K562 (cell line): ENCODE results near the gene DMD. TPM values are rescaled to one million over a fixed set of nuclear protein-coding genes. Genes with fewer than 3 reads are reported as not detected.

Source experiments
- ATF1 ChIP-seq, 2 experiments: fragments of 450-650 bp in 1 of 2; IDR thresholded peaks; 2 replicates each; pipeline ENCODE4 v1.6.1; 2016; ENCODE audit warnings: missing compliant biosample characterization in 1 of 2, missing genetic modification characterization in 1 of 2
- CBX3 ChIP-seq, 2 experiments: IDR thresholded peaks; 1 replicate in 1 of 2; 2 replicates in 1 of 2; pipeline ENCODE4 v1.6.1; 2012; ENCODE audit warnings: inconsistent platforms in 2 of 2, low read length in 2 of 2, borderline replicate concordance in 1 of 2, control low read depth in 1 of 2
- DACH1 ChIP-seq: fragments of 450-650 bp; IDR thresholded peaks from 2 replicates; pipeline ENCODE4 v1.6.1; 2018; ENCODE audit not compliant: partially characterized antibody
- ELF4 ChIP-seq: fragments of 450-650 bp; formaldehyde crosslinking; IDR thresholded peaks from 2 replicates; pipeline ENCODE4 v1.4.0; 2022; ENCODE audit warnings: missing genetic modification characterization
- FOXA3 ChIP-seq, 2 experiments: fragments of 450-650 bp in 1 of 2; sonication (generic) in 1 of 2; formaldehyde crosslinking; IDR thresholded peaks in 1 of 2; conservative IDR thresholded peaks in 1 of 2; 2 replicates each; pipeline versions ENCODE4 v1.4.0 to v1.8.0; 2020 to 2022; ENCODE audit warnings: mild to moderate bottlenecking in 2 of 2, missing genetic modification reagents in 1 of 2
- FOXK2 ChIP-seq, 2 experiments: fragments of 450-650 bp; IDR thresholded peaks in 1 of 2; conservative IDR thresholded peaks in 1 of 2; 2 replicates each; pipeline ENCODE4 v1.6.1; 2016; ENCODE audit warnings: low read depth in 2 of 2, mild to moderate bottlenecking in 1 of 2
- FOXM1 ChIP-seq, 2 experiments: fragments of 450-650 bp in 1 of 2; sonication (generic) in 1 of 2; formaldehyde crosslinking in 1 of 2; IDR thresholded peaks; 2 replicates each; pipeline versions ENCODE4 v1.6.1 to v1.9.0; 2017 to 2022; ENCODE audit warnings: low read depth in 2 of 2, mild to moderate bottlenecking in 2 of 2, missing genetic modification reagents in 1 of 2, moderate library complexity in 1 of 2
- HDAC3 ChIP-seq: fragments of 450-650 bp; IDR thresholded peaks from 2 replicates; pipeline ENCODE4 v1.6.1; 2018; ENCODE audit warnings: borderline replicate concordance, mild to moderate bottlenecking, moderate library complexity; ENCODE audit not compliant: partially characterized antibody
- IFI16 ChIP-seq: fragments of 250-450 bp; sonication (Bioruptor Pico); IDR thresholded peaks from 2 replicates; pipeline ENCODE4 v2.1.2; 2022; ENCODE audit warnings: mild to moderate bottlenecking, inconsistent platforms
- KAT8 ChIP-seq: fragments of 450-650 bp; IDR thresholded peaks from 2 replicates; pipeline ENCODE4 v1.6.1; 2016; ENCODE audit warnings: low read depth, mild to moderate bottlenecking
- L3MBTL2 ChIP-seq: fragments of 450-650 bp; IDR thresholded peaks from 2 replicates; pipeline ENCODE4 v1.6.1; 2016; ENCODE audit warnings: mild to moderate bottlenecking, moderate library complexity
- MEF2A ChIP-seq: IDR thresholded peaks from 2 replicates; pipeline ENCODE4 v1.6.1; 2011; ENCODE audit warnings: low read depth, mild to moderate bottlenecking, low read length, moderate library complexity; ENCODE audit not compliant: control insufficient read depth
- PATZ1 ChIP-seq: fragments of 250-450 bp; sonication (Bioruptor Pico); IDR thresholded peaks from 2 replicates; pipeline ENCODE4 v1.5.0; 2020; ENCODE audit warnings: mild to moderate bottlenecking, borderline replicate concordance
- PHF21A ChIP-seq: fragments of 450-650 bp; IDR thresholded peaks from 2 replicates; pipeline ENCODE4 v1.6.1; 2017; ENCODE audit warnings: low read depth, borderline replicate concordance
- RHOXF2B ChIP-seq: fragments of 250-450 bp; sonication (Bioruptor Pico); conservative IDR thresholded peaks from 2 replicates; pipeline ENCODE4 v1.5.1; 2021
- SMARCA4 ChIP-seq: fragments of 450-650 bp; IDR thresholded peaks from 2 replicates; pipeline ENCODE4 v1.6.1; 2016
- SMARCE1 ChIP-seq: fragments of 450-650 bp; IDR thresholded peaks from 2 replicates; pipeline ENCODE4 v1.7.1; 2016; ENCODE audit warnings: mild to moderate bottlenecking
- SRSF9 ChIP-seq: fragments of 200-400 bp; formaldehyde crosslinking; IDR thresholded peaks from 2 replicates; pipeline ENCODE4 v1.6.1; 2017; ENCODE audit warnings: low read depth, low read length, borderline replicate concordance
- ZBTB11 ChIP-seq, 3 experiments: fragments of 200-800 bp in 1 of 3; fragments of 250-450 bp in 1 of 3; fragments of 450-650 bp in 1 of 3; sonication (Bioruptor Pico) in 1 of 3; sonication (Bioruptor generic) in 1 of 3; formaldehyde crosslinking in 1 of 3; IDR thresholded peaks; 2 replicates each; pipeline versions ENCODE4 v1.6.1 to v1.8.0; 2016 to 2022; ENCODE audit warnings: mild to moderate bottlenecking in 2 of 3, missing genetic modification characterization in 2 of 3, missing compliant biosample characterization in 1 of 3, moderate library complexity in 1 of 3
- ZC3H8 ChIP-seq: fragments of 450-650 bp; IDR thresholded peaks from 2 replicates; pipeline ENCODE4 v1.6.1; 2017
- ZNF57 ChIP-seq: fragments of 450-650 bp; formaldehyde crosslinking; IDR thresholded peaks from 2 replicates; pipeline ENCODE4 v1.4.0; 2020; ENCODE audit warnings: mild to moderate bottlenecking, moderate library complexity
- ZNF785 ChIP-seq: fragments of 250-450 bp; sonication (Bioruptor Pico); IDR thresholded peaks from 2 replicates; pipeline ENCODE4 v1.4.0; 2020; ENCODE audit warnings: mild to moderate bottlenecking
- polyA plus RNA-seq, 8 experiments: library from polyadenylated mRNA; depleted of rRNA in 4 of 8; stranded (reverse) in 5 of 8; unstranded in 3 of 8; fragments of >200 nt; fragmentation: Nextera tagmentation in 2 of 8; fragmentation: Illumina TruSeq in 1 of 8; extraction: Ambion mirVana in 2 of 8; extraction: Trizol in 1 of 8; gene quantifications; 2 replicates each; pipeline versions ENCODE4 v1.2.1 to v1.2.3, GENCODE V29; 2011 to 2014; ENCODE audit warnings: inconsistent platforms in 1 of 8, missing spikeins in 1 of 8
- total RNA-seq, 7 experiments: library from RNA; depleted of rRNA in 6 of 7; stranded (reverse); fragments of >200 nt in 6 of 7; fragmentation: Illumina TruSeq in 2 of 7; extraction: Trizol in 2 of 7; gene quantifications; 2 replicates each; pipeline versions ENCODE4 v1.2.1 to v1.2.3, GENCODE V29; 2011 to 2021; ENCODE audit warnings: low replicate concordance in 1 of 7
- TF ChIP-seq, protein P1 (sequence below): fragments of 200-800 bp; sonication (Bioruptor generic); IDR thresholded peaks from 2 replicates; pipeline ENCODE4 v1.6.1; 2017; ENCODE audit warnings: missing genetic modification characterization, missing compliant biosample characterization

The DMD gene
- total and polyA plus RNA-seq, 9 of the 15 experiments (the other 6 are each of a cell fraction or from before 2014, with no cell fraction given): 3.8 to 20.4 (median 11.4) TPM

- TF ChIP-seq FOXK2 (conservative IDR thresholded peaks at IDR 0.05 in 1 of 2, IDR thresholded peaks at IDR 0.05 in 1 of 2; ENCODE audit: low read depth in 2 of 2): 0 out of 4 replicates have a peak, but pooled peaks of 1 of the 2 experiments have one; percentile 23
- peak; percentile 15 for TF ChIP-seq DACH1
- TF ChIP-seq SRSF9: no peak
- TF ChIP-seq PATZ1 (CRISPR knock-in tag): no peak
- TF ChIP-seq ELF4 (CRISPR knock-in tag): no peak
- TF ChIP-seq ATF1 (CRISPR knock-in tag; IDR thresholded peaks at IDR 0.05): no peak
- 0 out of 2 replicates have a peak, but pooled peaks have one; percentile 10 for TF ChIP-seq ATF1 (tag; IDR thresholded peaks at IDR 0.05)
- TF ChIP-seq CBX3 (IDR thresholded peaks at IDR 0.05; ENCODE audit: borderline replicate concordance in 1 of 2, low read length in 2 of 2): no peak; a peak in 1 of 3 replicates
- peak in 1 of 3 experiments; percentile 42; a peak in 1 of 6 replicates for TF ChIP-seq ZBTB11 (CRISPR knock-in tag; IDR thresholded peaks at IDR 0.05)
- 0 out of 2 replicates have a peak, but pooled peaks have one; percentile 69 for TF ChIP-seq PHF21A
- TF ChIP-seq SMARCE1: peak; percentile 91
- TF ChIP-seq MEF2A: peak; percentile 65
- peak; percentile 90 for TF ChIP-seq SMARCA4
- peak; percentile 70 for TF ChIP-seq FOXM1 (IDR thresholded peaks at IDR 0.05; ENCODE audit: low read depth)
- no peak for TF ChIP-seq FOXM1 (CRISPR knock-in tag; IDR thresholded peaks at IDR 0.05; ENCODE audit: low read depth)
- TF ChIP-seq KAT8: no peak
- no peak for TF ChIP-seq IFI16 (CRISPR knock-in tag)
- TF ChIP-seq L3MBTL2: no peak
- TF ChIP-seq, protein P1, sequence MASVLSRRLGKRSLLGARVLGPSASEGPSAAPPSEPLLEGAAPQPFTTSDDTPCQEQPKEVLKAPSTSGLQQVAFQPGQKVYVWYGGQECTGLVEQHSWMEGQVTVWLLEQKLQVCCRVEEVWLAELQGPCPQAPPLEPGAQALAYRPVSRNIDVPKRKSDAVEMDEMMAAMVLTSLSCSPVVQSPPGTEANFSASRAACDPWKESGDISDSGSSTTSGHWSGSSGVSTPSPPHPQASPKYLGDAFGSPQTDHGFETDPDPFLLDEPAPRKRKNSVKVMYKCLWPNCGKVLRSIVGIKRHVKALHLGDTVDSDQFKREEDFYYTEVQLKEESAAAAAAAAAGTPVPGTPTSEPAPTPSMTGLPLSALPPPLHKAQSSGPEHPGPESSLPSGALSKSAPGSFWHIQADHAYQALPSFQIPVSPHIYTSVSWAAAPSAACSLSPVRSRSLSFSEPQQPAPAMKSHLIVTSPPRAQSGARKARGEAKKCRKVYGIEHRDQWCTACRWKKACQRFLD (CRISPR knock-in tag): peak; percentile 68; the same call in 1 of the 2 replicates
- no peak for TF ChIP-seq ZNF785 (CRISPR knock-in tag)
- no peak for TF ChIP-seq ZNF57 (CRISPR knock-in tag)
- TF ChIP-seq FOXA3 (CRISPR knock-in tag; conservative IDR thresholded peaks at IDR 0.05 in 1 of 2, IDR thresholded peaks at IDR 0.05 in 1 of 2): no peak
- TF ChIP-seq HDAC3: peak; percentile 70
- no peak for TF ChIP-seq RHOXF2B
- no peak for TF ChIP-seq ZC3H8
These were observed 1339.3 kb downstream of the DMD start (continued) for GRCh38 chrX:31872007-31872406.
